OCI-LY1 (cell line): Measurements from ENCODE around the gene KIRREL3.

ENCODE experiments used
- H2AFZ ChIP-seq: fragments of 200-600 bp; sonication (generic), shearing (Covaris generic); 2 replicates; pipeline ENCODE4 v1.6.0; 2014; ENCODE audit warnings: antibody characterized with exemption, mild to moderate bottlenecking, low read length
- H3F3A ChIP-seq: fragments of 200-600 bp; sonication (generic), shearing (Covaris generic); 2 replicates; pipeline ENCODE4 v1.6.0; 2014; ENCODE audit warnings: mild to moderate bottlenecking, antibody characterized with exemption, low read length, moderate library complexity; ENCODE audit not compliant: insufficient read depth
- H3K27ac ChIP-seq: fragments of 200-600 bp; sonication (generic); 2 replicates; pipeline ENCODE4 v1.5.1; 2014; ENCODE audit warnings: low read length, mixed run types, mild to moderate bottlenecking, low read depth; ENCODE audit not compliant: poor library complexity, severe bottlenecking
- H3K27me3 ChIP-seq: fragments of 200-600 bp; sonication (generic); 2 replicates; pipeline ENCODE4 v1.6.0; 2014; ENCODE audit warnings: antibody characterized with exemption, mild to moderate bottlenecking, low read length, moderate library complexity; ENCODE audit not compliant: insufficient read depth
- H3K36me3 ChIP-seq: fragments of 200-600 bp; sonication (generic); 2 replicates; pipeline ENCODE4 v1.6.1; 2014; ENCODE audit warnings: mild to moderate bottlenecking, antibody characterized with exemption, low read length, moderate library complexity, mixed read lengths; ENCODE audit not compliant: insufficient read depth
- H3K4me1 ChIP-seq: fragments of 200-600 bp; sonication (generic); 2 replicates; pipeline ENCODE4 v1.5.1; 2014; ENCODE audit warnings: mild to moderate bottlenecking, low read length, moderate library complexity; ENCODE audit not compliant: insufficient read depth, severe bottlenecking
- H3K4me2 ChIP-seq: fragments of 200-600 bp; sonication (generic), shearing (Covaris generic); 2 replicates; pipeline ENCODE4 v1.6.1; 2014; ENCODE audit warnings: low read length
- H3K4me3 ChIP-seq: fragments of 200-600 bp; sonication (generic); 2 replicates; pipeline ENCODE4 v1.5.1; 2014; ENCODE audit warnings: low read length, low read depth, mild to moderate bottlenecking, mixed read lengths; ENCODE audit not compliant: poor library complexity, severe bottlenecking
- H3K79me2 ChIP-seq: fragments of 200-600 bp; shearing (Covaris generic); 2 replicates; pipeline ENCODE4 v1.6.1; 2016; ENCODE audit warnings: mixed run types, low read length, mixed read lengths; ENCODE audit not compliant: insufficient read depth
- H3K9ac ChIP-seq: fragments of 200-600 bp; sonication (generic), shearing (Covaris generic); 2 replicates; pipeline ENCODE4 v1.6.1; 2014; ENCODE audit warnings: mild to moderate bottlenecking, low read length, mixed read lengths
- H3K9me2 ChIP-seq: fragments of 200-600 bp; sonication (generic), shearing (Covaris generic); 2 replicates; pipeline ENCODE4 v1.6.1; 2014; ENCODE audit warnings: low read depth, mild to moderate bottlenecking, low read length, mixed read lengths
- H3K9me3 ChIP-seq: fragments of 200-600 bp; shearing (Covaris generic); 2 replicates; pipeline ENCODE4 v1.6.1; 2014; ENCODE audit warnings: low read length, mixed read lengths
- H4K20me1 ChIP-seq: fragments of 200-600 bp; sonication (generic), shearing (Covaris generic); 2 replicates; pipeline ENCODE4 v1.6.0; 2016; ENCODE audit warnings: mild to moderate bottlenecking, low read length; ENCODE audit not compliant: insufficient read depth
- EZH2 ChIP-seq: fragments of 200-600 bp; sonication (generic), shearing (Covaris generic); IDR thresholded peaks from 2 replicates; pipeline ENCODE4 v1.8.0; 2017; ENCODE audit warnings: borderline replicate concordance, mixed run types, mild to moderate bottlenecking, antibody characterized with exemption, low read length, moderate library complexity, mixed read lengths
- TF ChIP-seq, protein P1 (sequence below): fragments of 200-600 bp; sonication (generic), shearing (Covaris generic); IDR thresholded peaks from 2 replicates; pipeline ENCODE4 v1.5.1; 2017; ENCODE audit warnings: mild to moderate bottlenecking, antibody characterized with exemption, low read length, moderate library complexity, mixed read lengths

KIRREL3 gene

DNA sequence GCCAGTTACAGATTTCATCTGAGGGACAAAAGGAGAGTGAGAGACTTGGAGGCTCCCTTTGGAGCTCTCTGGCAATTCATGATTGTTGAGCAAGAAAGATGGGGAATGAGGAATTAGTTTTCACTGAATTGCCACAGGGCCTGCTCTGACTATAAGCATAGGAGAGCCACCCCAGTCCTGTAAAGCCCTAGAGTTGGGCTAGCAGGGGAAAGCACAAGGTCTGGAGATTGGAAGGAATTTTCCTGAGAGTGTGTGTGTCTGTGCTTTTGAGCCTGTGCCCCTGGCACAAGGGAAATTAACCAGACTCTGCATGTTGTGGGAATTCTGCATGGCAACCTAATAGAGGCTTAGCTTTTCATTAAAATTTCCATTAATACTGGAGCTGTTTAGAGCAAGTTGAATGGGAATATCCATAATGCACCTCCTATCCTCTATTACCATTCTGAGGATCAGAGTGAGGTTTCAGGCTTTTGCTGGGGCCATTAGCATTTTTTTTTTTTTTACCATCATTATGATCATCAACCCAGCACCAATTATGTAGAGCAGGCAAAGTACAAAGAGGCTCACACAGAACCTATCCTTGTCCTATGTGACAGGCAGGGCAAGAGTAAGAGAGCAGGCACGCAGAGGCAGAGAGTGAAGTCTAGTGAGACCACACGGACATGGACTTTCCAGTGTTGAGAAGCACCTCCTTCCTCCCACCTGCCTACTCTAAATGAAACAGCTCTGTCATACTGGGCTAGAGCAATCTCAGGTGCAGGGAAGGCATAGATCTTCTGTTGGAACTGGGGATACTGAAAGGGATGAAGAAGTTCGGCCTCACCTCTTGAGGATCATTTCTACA is 336.6 kb downstream of the KIRREL3 start:
- Histone ChIP-seq H3K79me2 (no peaks in the 10 kb centered on the region), H3K27me3 (no peaks in the 10 kb centered on the region), H3F3A (no peaks in the 10 kb centered on the region), H3K9me2 (no peaks in the 10 kb centered on the region), H3K4me2 (no peak overlapping the region), H2AFZ (no peak overlapping the region), H3K36me3 (no peaks in the 10 kb centered on the region), H3K27ac (no peak overlapping the region), H4K20me1 (no peaks in the 10 kb centered on the region), H3K4me1 (no peaks in the 10 kb centered on the region), H3K4me3 (no peak overlapping the region), H3K9me3 (no peaks in the 10 kb centered on the region), H3K9ac (no peak overlapping the region)
- TF ChIP-seq, protein P1, sequence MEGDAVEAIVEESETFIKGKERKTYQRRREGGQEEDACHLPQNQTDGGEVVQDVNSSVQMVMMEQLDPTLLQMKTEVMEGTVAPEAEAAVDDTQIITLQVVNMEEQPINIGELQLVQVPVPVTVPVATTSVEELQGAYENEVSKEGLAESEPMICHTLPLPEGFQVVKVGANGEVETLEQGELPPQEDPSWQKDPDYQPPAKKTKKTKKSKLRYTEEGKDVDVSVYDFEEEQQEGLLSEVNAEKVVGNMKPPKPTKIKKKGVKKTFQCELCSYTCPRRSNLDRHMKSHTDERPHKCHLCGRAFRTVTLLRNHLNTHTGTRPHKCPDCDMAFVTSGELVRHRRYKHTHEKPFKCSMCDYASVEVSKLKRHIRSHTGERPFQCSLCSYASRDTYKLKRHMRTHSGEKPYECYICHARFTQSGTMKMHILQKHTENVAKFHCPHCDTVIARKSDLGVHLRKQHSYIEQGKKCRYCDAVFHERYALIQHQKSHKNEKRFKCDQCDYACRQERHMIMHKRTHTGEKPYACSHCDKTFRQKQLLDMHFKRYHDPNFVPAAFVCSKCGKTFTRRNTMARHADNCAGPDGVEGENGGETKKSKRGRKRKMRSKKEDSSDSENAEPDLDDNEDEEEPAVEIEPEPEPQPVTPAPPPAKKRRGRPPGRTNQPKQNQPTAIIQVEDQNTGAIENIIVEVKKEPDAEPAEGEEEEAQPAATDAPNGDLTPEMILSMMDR: no peak
- no peak for TF ChIP-seq EZH2

DNA sequence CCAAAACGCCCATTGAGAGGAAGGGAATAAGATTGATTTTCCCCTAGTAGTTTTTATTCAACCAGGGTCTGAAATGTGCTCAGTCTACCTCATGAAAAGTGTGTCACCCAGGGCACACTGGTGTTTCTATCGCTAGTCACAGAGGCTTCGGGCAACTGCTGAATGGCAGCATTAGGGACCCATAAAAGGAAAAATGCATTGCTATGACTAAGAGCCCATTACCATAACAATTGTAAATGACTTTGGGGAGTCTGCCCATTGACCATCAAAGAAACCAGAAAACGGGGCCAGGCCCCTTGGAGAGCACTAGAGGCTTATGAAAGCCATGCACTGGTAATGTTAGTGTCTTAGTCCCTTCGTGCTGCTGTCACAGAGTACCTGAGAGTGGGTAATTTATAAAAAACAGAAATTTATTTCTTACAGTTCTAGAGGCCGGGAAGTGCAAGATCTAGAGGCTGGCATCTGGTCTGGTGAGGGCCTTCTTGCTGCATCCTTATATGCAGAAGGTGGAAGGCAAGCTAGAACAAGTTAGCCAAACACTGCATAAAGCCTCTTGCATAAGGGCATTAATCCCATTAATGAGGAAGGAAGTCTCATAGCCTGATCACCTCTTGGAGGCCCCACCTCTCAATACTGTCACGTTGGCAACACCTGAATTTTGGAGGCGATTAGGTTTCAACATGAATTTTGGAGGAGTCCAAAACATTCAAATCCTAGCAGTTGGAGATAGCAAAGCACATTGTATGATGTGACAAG is 338.4 kb downstream of the KIRREL3 start:
- no peak overlapping the region for H3K9ac ChIP-seq
- H3K9me2 ChIP-seq: no peaks in the 10 kb centered on the region
- H3K4me2 ChIP-seq: no peak overlapping the region
- TF ChIP-seq, protein P1: no peak
- no peak for TF ChIP-seq EZH2
- H3K27me3 ChIP-seq: no peaks in the 10 kb centered on the region
- H3K36me3 ChIP-seq: no peaks in the 10 kb centered on the region
- no peak overlapping the region for H3K27ac ChIP-seq
- no peaks in the 10 kb centered on the region for H3F3A ChIP-seq
- H3K79me2 ChIP-seq: no peaks in the 10 kb centered on the region
- H3K4me3 ChIP-seq: no peak overlapping the region
- no peak overlapping the region for H2AFZ ChIP-seq
- H3K9me3 ChIP-seq: no peaks in the 10 kb centered on the region
- H4K20me1 ChIP-seq: no peaks in the 10 kb centered on the region
- no peaks in the 10 kb centered on the region for H3K4me1 ChIP-seq

DNA sequence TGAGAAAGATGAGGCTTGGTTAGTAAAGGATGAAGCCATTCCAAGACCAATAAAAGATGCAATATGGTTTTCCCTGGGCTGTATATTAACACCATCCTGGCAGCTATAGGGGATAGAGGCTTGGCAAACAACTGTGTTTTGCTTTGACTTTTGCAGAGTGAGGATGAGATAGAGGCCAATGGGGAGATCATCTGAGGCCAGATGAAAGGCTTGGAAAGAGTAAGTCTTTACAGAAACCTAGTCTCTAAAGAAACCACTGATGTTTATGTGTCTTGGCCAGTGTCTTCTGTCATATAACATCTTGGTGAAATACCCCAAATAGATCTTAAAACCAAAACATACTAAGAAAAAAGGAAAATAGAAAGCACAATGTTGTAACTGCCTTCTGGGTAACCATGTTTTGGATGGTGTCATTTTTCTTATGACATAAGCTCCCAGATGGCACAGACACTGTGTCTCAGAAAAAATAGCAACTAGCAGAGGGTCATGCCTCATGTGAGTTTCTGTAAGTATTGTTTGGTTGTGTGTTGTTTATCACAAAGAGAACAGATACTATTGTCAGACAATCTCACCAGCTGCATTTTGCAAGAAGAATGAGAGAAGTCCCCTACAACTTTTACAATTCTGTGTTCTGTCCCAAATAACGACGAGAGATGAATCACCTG is 339.7 kb downstream of the KIRREL3 start:
- Histone ChIP-seq H3K9me3 (no peaks in the 10 kb centered on the region), H3K4me3 (no peak overlapping the region), H4K20me1 (no peaks in the 10 kb centered on the region), H3F3A (no peaks in the 10 kb centered on the region), H2AFZ (no peak overlapping the region), H3K9me2 (no peaks in the 10 kb centered on the region), H3K27me3 (no peaks in the 10 kb centered on the region), H3K79me2 (no peaks in the 10 kb centered on the region), H3K4me1 (no peaks in the 10 kb centered on the region), H3K36me3 (no peaks in the 10 kb centered on the region), H3K9ac (no peak overlapping the region), H3K27ac (no peak overlapping the region), H3K4me2 (no peak overlapping the region)
- TF ChIP-seq, protein P1: no peak
- no peak for TF ChIP-seq EZH2
